IMR-90 (cell line): ENCODE measurements around the gene WDR48. TPM values are rescaled to one million over a fixed set of nuclear protein-coding genes. Genes with fewer than 3 reads are reported as not detected.

Experiments
- ATAC-seq: fragments of 200-7000 bp; cut with Tn5 transposase; 2 replicates; pipeline ENCODE4 v1.9.1; 2020; ENCODE audit warnings: low read depth, mild to moderate bottlenecking, moderate library complexity
- BruUV-seq: library from RNA; stranded (reverse); fragments of 400-500 nt; replicated peaks from 2 replicates; lab custom pipeline; 2021; lab: Mats Ljungman, UMichigan
- CTCF ChIA-PET: fragments of 300-600 bp; formaldehyde crosslinking; extraction: SDS; loops from one replicate; lab custom pipeline; 2021; ENCODE audit warnings: antibody characterized with exemption; lab: Yijun Ruan, JAX
- POLR2A ChIA-PET: fragments of 300-600 bp; sonication (Branson Sonifier 250); formaldehyde crosslinking; loops from one replicate; lab custom pipeline; 2022; ENCODE audit warnings: antibody characterized with exemption; ENCODE audit not compliant: unreplicated experiment; lab: Charles Lee
- DNase-seq: peaks from one replicate; pipeline ENCODE4 v3.0.0; 2013
- H2AFZ ChIP-seq: replicated peaks from 2 replicates; pipeline ENCODE3; 2013; ENCODE audit warnings: low read length, mild to moderate bottlenecking; ENCODE audit not compliant: poor library complexity
- H2AK5ac ChIP-seq: 2 replicates; pipeline ENCODE4 v1.6.1; 2013; ENCODE audit warnings: low read depth, low read length, inconsistent platforms
- H2AK9ac ChIP-seq: replicated peaks from 2 replicates; pipeline ENCODE3; 2013; ENCODE audit warnings: mild to moderate bottlenecking, low read depth, low read length, moderate library complexity; ENCODE audit not compliant: poor library complexity
- H2BK120ac ChIP-seq: 2 replicates; pipeline ENCODE4 v1.6.1; 2013; ENCODE audit warnings: low read depth, low read length, inconsistent platforms
- H2BK15ac ChIP-seq: 3 replicates; pipeline ENCODE4 v1.6.1; 2013; ENCODE audit warnings: low read depth, low read length, inconsistent platforms
- H2BK20ac ChIP-seq: 2 replicates; pipeline ENCODE4 v1.6.1; 2013; ENCODE audit warnings: low read depth, mild to moderate bottlenecking, inconsistent platforms, low read length, moderate library complexity
- H2BK5ac ChIP-seq: 2 replicates; pipeline ENCODE4 v1.6.1; 2013; ENCODE audit warnings: mild to moderate bottlenecking, low read depth, low read length, inconsistent platforms; ENCODE audit not compliant: poor library complexity, severe bottlenecking
- H3K14ac ChIP-seq: replicated peaks from 2 replicates; pipeline ENCODE4 v1.6.1; 2013; ENCODE audit warnings: low read depth, low read length, inconsistent platforms
- H3K18ac ChIP-seq: 2 replicates; pipeline ENCODE4 v1.6.1; 2013; ENCODE audit warnings: low read depth, low read length, control low read depth
- H3K23ac ChIP-seq: 2 replicates; pipeline ENCODE4 v1.6.1; 2013; ENCODE audit warnings: low read depth, low read length, inconsistent platforms
- H3K27ac ChIP-seq: 2 replicates; pipeline ENCODE4 v1.5.1; 2013; ENCODE audit warnings: mild to moderate bottlenecking, control low read depth, low read length; ENCODE audit not compliant: insufficient read depth
- H3K27me3 ChIP-seq: 2 replicates; pipeline ENCODE4 v1.6.1; 2013; ENCODE audit warnings: low read length; ENCODE audit not compliant: control insufficient read depth, insufficient read depth
- H3K36me3 ChIP-seq: 2 replicates; pipeline ENCODE4 v1.6.1; 2013; ENCODE audit warnings: low read length, mixed read lengths; ENCODE audit not compliant: control insufficient read depth, insufficient read depth
- H3K4ac ChIP-seq: 2 replicates; pipeline ENCODE4 v1.6.1; 2013; ENCODE audit warnings: low read depth, low read length, inconsistent platforms
- H3K4me1 ChIP-seq: 2 replicates; pipeline ENCODE4 v1.6.1; 2013; ENCODE audit warnings: low read length, mixed read lengths; ENCODE audit not compliant: control insufficient read depth, insufficient read depth
- H3K4me2 ChIP-seq: 2 replicates; pipeline ENCODE4 v1.6.1; 2013; ENCODE audit warnings: low read depth, mild to moderate bottlenecking, control low read depth, low read length, moderate library complexity
- H3K4me3 ChIP-seq: 2 replicates; pipeline ENCODE4 v1.5.1; 2013; ENCODE audit warnings: low read depth, mild to moderate bottlenecking, control low read depth, low read length, moderate library complexity; ENCODE audit not compliant: insufficient read depth
- H3K56ac ChIP-seq: 2 replicates; pipeline ENCODE4 v1.6.1; 2013; ENCODE audit warnings: low read length, inconsistent platforms; ENCODE audit not compliant: insufficient read depth; ENCODE audit errors: extremely low read depth
- H3K79me1 ChIP-seq, 2 experiments: 2 replicates each; pipeline ENCODE4 v1.6.1; 2013; ENCODE audit warnings: low read length in 2 of 2, inconsistent platforms in 1 of 2, low read depth in 1 of 2
- H3K9ac ChIP-seq: 2 replicates; pipeline ENCODE4 v1.6.1; 2013; ENCODE audit warnings: low read depth, low read length, control low read depth
- H3K9me1 ChIP-seq: 2 replicates; pipeline ENCODE4 v1.6.1; 2013; ENCODE audit warnings: low read length, inconsistent platforms; ENCODE audit not compliant: insufficient read depth
- H3K9me3 ChIP-seq: 2 replicates; pipeline ENCODE4 v1.6.1; 2013; ENCODE audit warnings: low read length; ENCODE audit not compliant: control insufficient read depth, insufficient read depth
- H4K20me1 ChIP-seq: 2 replicates; pipeline ENCODE4 v1.6.1; 2013; ENCODE audit warnings: low read length, inconsistent platforms; ENCODE audit not compliant: insufficient read depth
- H4K5ac ChIP-seq: 2 replicates; pipeline ENCODE4 v1.6.1; 2013; ENCODE audit warnings: mild to moderate bottlenecking, low read depth, low read length, control low read depth
- H4K8ac ChIP-seq, 2 experiments: 2 replicates each; pipeline ENCODE4 v1.6.1; 2013; ENCODE audit warnings: low read depth in 2 of 2, low read length in 2 of 2, control low read depth in 1 of 2, inconsistent platforms in 1 of 2
- H4K91ac ChIP-seq: 2 replicates; pipeline ENCODE4 v1.6.1; 2013; ENCODE audit warnings: low read depth, low read length, inconsistent platforms; ENCODE audit not compliant: insufficient read depth
- BHLHE40 ChIP-seq: fragments of 150-350 bp; IDR thresholded peaks from 2 replicates; pipeline ENCODE4 v1.6.1; 2016; ENCODE audit warnings: mild to moderate bottlenecking, low read depth, low read length
- CEBPB ChIP-seq: IDR thresholded peaks from 2 replicates; pipeline ENCODE4 v1.6.1; 2012; ENCODE audit warnings: low read depth, low read length, improper control_type of control experiment
- CHD1 ChIP-seq: IDR thresholded peaks from 2 replicates; pipeline ENCODE4 v1.6.1; 2012; ENCODE audit warnings: low read depth, low read length, improper control_type of control experiment
- CTCF ChIP-seq: conservative IDR thresholded peaks from 2 replicates; pipeline ENCODE4 v1.5.1; 2012; ENCODE audit warnings: mild to moderate bottlenecking, low read depth, low read length, improper control_type of control experiment
- ELK1 ChIP-seq: fragments of 150-350 bp; IDR thresholded peaks from 2 replicates; pipeline ENCODE4 v1.6.1; 2016; ENCODE audit warnings: low read depth, mild to moderate bottlenecking, low read length, moderate library complexity, borderline replicate concordance
- FOS ChIP-seq: fragments of 150-350 bp; IDR thresholded peaks from 2 replicates; pipeline ENCODE4 v1.6.1; 2016; ENCODE audit warnings: low read depth, low read length
- MAZ ChIP-seq: IDR thresholded peaks from 2 replicates; pipeline ENCODE4 v1.6.1; 2012; ENCODE audit warnings: low read depth, mild to moderate bottlenecking, low read length, improper control_type of control experiment, moderate library complexity, borderline replicate concordance
- MXI1 ChIP-seq: IDR thresholded peaks from 2 replicates; pipeline ENCODE4 v1.6.1; 2012; ENCODE audit warnings: low read depth, mild to moderate bottlenecking, low read length, moderate library complexity, borderline replicate concordance
- NFE2L2 ChIP-seq: fragments of 150-350 bp; IDR thresholded peaks from 2 replicates; pipeline ENCODE4 v1.6.1; 2016; ENCODE audit warnings: low read depth, mild to moderate bottlenecking, low read length
- POLR2A ChIP-seq: IDR thresholded peaks from 2 replicates; pipeline ENCODE4 v1.6.1; 2012; ENCODE audit warnings: mild to moderate bottlenecking, low read depth, low read length
- RAD21 ChIP-seq: IDR thresholded peaks from 2 replicates; pipeline ENCODE4 v1.6.1; 2012; ENCODE audit warnings: low read length, improper control_type of control experiment
- RCOR1 ChIP-seq: IDR thresholded peaks from 2 replicates; pipeline ENCODE4 v1.6.1; 2012; ENCODE audit warnings: mild to moderate bottlenecking, low read length, improper control_type of control experiment; ENCODE audit not compliant: insufficient replicate concordance
- RFX5 ChIP-seq: IDR thresholded peaks from 2 replicates; pipeline ENCODE4 v1.8.0; 2012; ENCODE audit warnings: low read depth, mild to moderate bottlenecking, low read length, moderate library complexity
- WGBS, 2 experiments: methylation state at CpG; one replicate each; pipeline versions ENCODE4 v1.1.5 to v1.1.7; 2013; ENCODE audit warnings: missing lambda C conversion rate in 2 of 2; ENCODE audit not compliant: insufficient read length in 1 of 2; ENCODE audit errors: extremely low coverage in 2 of 2; 5-methylcytosine and 5-hydroxymethylcytosine counted together
- dilution Hi-C: fragments of 300-500 bp; cut with HindIII; formaldehyde crosslinking; loops from one replicate; pipeline ENCODE4 v1.14.3; 2018; ENCODE audit warnings: low sequenced_read_pairs; ENCODE audit not compliant: unreplicated experiment
- in situ Hi-C: fragments of 300-500 bp; cut with MboI; formaldehyde crosslinking; loops from 3 replicates; pipeline ENCODE4 v1.14.3; 2019; ENCODE audit warnings: low sequenced_read_pairs, inconsistent platforms, mixed read lengths
- intact Hi-C: fragments of 100-400 bp; cut with micrococcal nuclease; formaldehyde crosslinking; loops from 2 replicates; pipeline ENCODE4 v1.10.0; 2022
- polyA plus RNA-seq, 3 experiments: library from polyadenylated mRNA; depleted of rRNA; stranded (reverse); fragments of >200 nt; gene quantifications; 2 replicates each; pipeline ENCODE4 v1.2.3, GENCODE V29; 2012; ENCODE audit warnings: low replicate concordance in 1 of 3
- total RNA-seq: library from RNA; depleted of rRNA; stranded (reverse); fragments of >200 nt; gene quantifications from 2 replicates; pipeline ENCODE4 v1.2.3, GENCODE V29; 2012

The WDR48 gene
- total and polyA plus RNA-seq, 2 of the 4 experiments (the other 2 are of a cell fraction): 14.4 to 41.2 TPM

- Histone ChIP-seq H2AFZ (no peak overlapping the region), H3K14ac (no peak overlapping the region), H3K27me3 (no peaks in the 10 kb centered on the region), H3K36me3 (no peaks in the 10 kb centered on the region), H3K56ac (no peak overlapping the region), H4K5ac (no peak overlapping the region), H2BK5ac (no peak overlapping the region), H3K9me3 (no peaks in the 10 kb centered on the region), H2AK5ac (no peak overlapping the region), H3K23ac (no peak overlapping the region), H2AK9ac (no peak overlapping the region), H3K27ac (no peak overlapping the region), H3K9ac (no peak overlapping the region), H3K18ac (no peak overlapping the region), H2BK120ac (no peak overlapping the region), H4K91ac (no peak overlapping the region), H2BK15ac (no peak overlapping the region), H4K8ac (no peak overlapping the region), H2BK20ac (no peak overlapping the region), H3K4me2 (no peak overlapping the region), H4K20me1 (no peaks in the 10 kb centered on the region), H3K9me1 (no peaks in the 10 kb centered on the region; the same call in 1 of the 2 replicates), H3K4ac (no peak overlapping the region), H3K4me1 (no peaks in the 10 kb centered on the region), H3K4me3 (no peak overlapping the region), H3K79me1 (no peaks in the 10 kb centered on the region)
- POLR2A ChIA-PET: no interaction called here
- intact Hi-C loops: no loop called here
- BruUV-seq: no TSS peak
- no peak for ATAC-seq
- TF ChIP-seq ELK1: no peak
- no peak for TF ChIP-seq CHD1
- TF ChIP-seq RCOR1: no peak
- no peak for TF ChIP-seq CEBPB
- TF ChIP-seq CTCF: no peak
- TF ChIP-seq POLR2A: no peak
- TF ChIP-seq MXI1: no peak
- no peak for TF ChIP-seq MAZ
- no peak for TF ChIP-seq RFX5
- no peak for TF ChIP-seq RAD21
- no peak for TF ChIP-seq BHLHE40
- TF ChIP-seq NFE2L2: no peak
- TF ChIP-seq FOS: no peak
- no peak for DNase-seq
- dilution Hi-C loops: no loop called here
- WGBS, 2 experiments: no CpG with 5 or more reads among the region's 3 CpGs
- CTCF ChIA-PET: no interaction called here
- in situ Hi-C loops: no loop called here
Measured at GRCh38 chr3:39112113-39112512, 60.3 kb downstream of the WDR48 start.
